ENCODE measurements around the gene TRIM59.

TRIM59 gene

GRCh38 chr3:160413613-160414248 is 35.9 kb downstream of the TRIM59 start:
- TF ChIP-seq CTCF (IDR thresholded peaks at IDR 0.05; ENCODE audit: control insufficient read depth, extremely low read depth, insufficient read depth) = peak; percentile 82
- H3K4me3 ChIP-seq (ENCODE audit: low read depth, low read length) = no peak overlapping the region
- peak; percentile 64 for DNase-seq (ENCODE audit: low read depth)

GRCh38 chr3:160412477-160412876 is 37.1 kb downstream of the TRIM59 start:
- DNase-seq (ENCODE audit: low read depth) = no peak
- TF ChIP-seq CTCF (IDR thresholded peaks at IDR 0.05; ENCODE audit: control insufficient read depth, extremely low read depth, insufficient read depth) = no peak
- H3K4me3 ChIP-seq (ENCODE audit: low read depth, low read length) = no peak overlapping the region

- no peak for DNase-seq (ENCODE audit: low read depth)
- TF ChIP-seq CTCF (IDR thresholded peaks at IDR 0.05; ENCODE audit: control insufficient read depth, extremely low read depth, insufficient read depth) = no peak
- H3K4me3 ChIP-seq (ENCODE audit: low read depth, low read length) = no peak overlapping the region
These were observed 39.6 kb downstream of the TRIM59 start for GRCh38 chr3:160409812-160410610.

GRCh38 chr3:160403796-160404470 is 45.7 kb downstream of the TRIM59 start:
- no peak for DNase-seq (ENCODE audit: low read depth)
- H3K4me3 ChIP-seq (ENCODE audit: low read depth, low read length) = no peak overlapping the region; the same call in 1 of the 2 replicates
- no peak for TF ChIP-seq CTCF (IDR thresholded peaks at IDR 0.05; ENCODE audit: control insufficient read depth, extremely low read depth, insufficient read depth)

- peak overlapping the region; percentile 93 for H3K4me3 ChIP-seq (ENCODE audit: low read depth, low read length)
- no peak for TF ChIP-seq CTCF (IDR thresholded peaks at IDR 0.05; ENCODE audit: control insufficient read depth, extremely low read depth, insufficient read depth)
- DNase-seq (ENCODE audit: low read depth) = no peak
These were observed 46.5 kb downstream of the TRIM59 start for GRCh38 chr3:160403028-160403545.

DNA sequence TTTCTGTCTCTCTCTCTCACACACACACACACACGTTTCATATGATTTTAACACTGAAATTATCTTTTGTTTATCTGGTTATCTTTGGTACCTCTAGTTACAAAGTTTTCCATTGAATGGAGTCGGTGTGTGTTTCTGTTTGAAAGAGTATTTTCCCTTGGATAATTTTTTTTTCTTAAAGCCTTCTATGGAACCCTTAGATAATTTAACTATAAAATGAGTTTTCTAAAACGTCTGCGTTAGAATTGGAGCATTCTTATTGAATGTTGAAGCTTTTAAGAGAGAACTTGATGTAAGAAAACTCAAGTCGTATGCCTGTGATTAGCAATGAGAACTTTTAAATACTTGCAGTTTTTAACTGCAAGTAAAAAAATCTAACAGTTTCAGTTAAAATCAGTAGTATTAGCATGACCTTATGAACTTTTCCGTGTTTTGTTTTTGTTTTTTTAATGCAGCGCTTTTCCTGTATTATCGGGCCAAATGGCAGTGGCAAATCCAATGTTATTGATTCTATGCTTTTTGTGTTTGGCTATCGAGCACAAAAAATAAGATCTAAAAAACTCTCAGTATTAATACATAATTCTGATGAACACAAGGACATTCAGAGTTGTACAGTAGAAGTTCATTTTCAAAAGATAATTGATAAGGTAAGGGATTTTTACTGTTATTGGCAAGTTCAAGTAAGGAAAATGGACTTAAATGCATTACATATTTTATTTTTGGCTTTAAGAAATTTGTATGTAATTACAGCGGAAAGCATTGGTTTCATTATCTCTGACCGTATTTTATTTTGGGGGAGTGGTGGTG is 47.2 kb downstream of the TRIM59 start:
- H3K4me3 ChIP-seq (ENCODE audit: low read depth, low read length) = peak overlapping the region; percentile 93
- DNase-seq (ENCODE audit: low read depth) = no peak

More for the DNA sequence above, 47.2 kb downstream of the TRIM59 start:
- no peak for TF ChIP-seq CTCF (IDR thresholded peaks at IDR 0.05; ENCODE audit: control insufficient read depth, extremely low read depth, insufficient read depth)

Measured in LNCaP clone FGC (cell line).